A549 (cell line): Measurements from ENCODE around the gene AAR2. TPM values are rescaled to one million over a fixed set of nuclear protein-coding genes. Genes with fewer than 3 reads are reported as not detected.

Source experiments
- ATAC-seq, 2 experiments: fragments of 200-7000 bp in 1 of 2; fragments of >200 bp in 1 of 2; cut with Nextera tagmentation in 1 of 2; cut with Tn5 transposase in 1 of 2; 3 replicates each; pipeline versions ENCODE4 v1.8.0 to v1.9.1; 2018 to 2020; ENCODE audit warnings: mild to moderate bottlenecking in 1 of 2, moderate library complexity in 1 of 2
- CTCF ChIA-PET: fragments of 300-600 bp; sonication (Branson Sonifier 250); formaldehyde crosslinking; extraction: SDS; loops from one replicate; lab custom pipeline; 2021; ENCODE audit warnings: antibody characterized with exemption, inconsistent platforms; lab: Yijun Ruan, JAX
- POLR2A ChIA-PET: fragments of 350-600 bp; formaldehyde crosslinking; extraction: SDS; loops from one replicate; lab custom pipeline; 2021; ENCODE audit warnings: antibody characterized with exemption, inconsistent platforms; lab: Yijun Ruan, JAX
- DNase-seq, 2 experiments: peaks; one replicate each; pipeline versions ENCODE4 v3.0.0 to v3.0.0-alpha.2; 2011 to 2016; ENCODE audit warnings: low read depth in 1 of 2, low spot score in 1 of 2
- FAIRE-seq: peaks from 2 replicates; lab custom pipeline; 2011; peaks lifted over from hg19 to GRCh38; lab: Jason Lieb, UNC
- H3K27ac ChIP-seq, 2 experiments: fragments of >200 bp; sonication (Bioruptor Twin); formaldehyde crosslinking; 3 replicates each; pipeline ENCODE4 v1.5.1; 2016 to 2017
- H3K4me1 ChIP-seq: fragments of >200 bp; sonication (Bioruptor Twin); formaldehyde crosslinking; 3 replicates; pipeline ENCODE4 v1.6.1; 2016
- H3K4me2 ChIP-seq: fragments of >200 bp; sonication (Bioruptor Twin); formaldehyde crosslinking; 3 replicates; pipeline ENCODE4 v1.6.1; 2016
- H3K4me3 ChIP-seq: fragments of >200 bp; sonication (Bioruptor Twin); formaldehyde crosslinking; 3 replicates; pipeline ENCODE4 v1.5.1; 2016
- H3K9me3 ChIP-seq: fragments of >200 bp; sonication (Bioruptor Twin); formaldehyde crosslinking; 3 replicates; pipeline ENCODE4 v1.6.1; 2016
- ATOH8 ChIP-seq: fragments of 250-450 bp; sonication (Bioruptor Pico); IDR thresholded peaks from 2 replicates; pipeline ENCODE4 v1.5.0; 2020; ENCODE audit warnings: low read depth, mild to moderate bottlenecking, moderate library complexity
- BCL3 ChIP-seq: fragments of >200 bp; sonication (Bioruptor Twin); formaldehyde crosslinking; IDR thresholded peaks from 3 replicates; pipeline ENCODE4 v1.6.1; 2016
- CEBPB ChIP-seq, 2 experiments: fragments of >200 bp in 1 of 2; sonication (Bioruptor Twin) in 1 of 2; formaldehyde crosslinking in 1 of 2; IDR thresholded peaks; 2 replicates each; pipeline ENCODE4 v1.6.1; 2012 to 2016
- CHD2 ChIP-seq: fragments of 150-350 bp; IDR thresholded peaks from 2 replicates; pipeline ENCODE4 v1.6.1; 2014; ENCODE audit warnings: low read length; ENCODE audit not compliant: partially characterized antibody
- CTCF ChIP-seq: fragments of >200 bp; sonication (Bioruptor Twin); formaldehyde crosslinking; IDR thresholded peaks from 3 replicates; pipeline ENCODE4 v1.5.1; 2016
- EHMT2 ChIP-seq: fragments of 200-600 bp; sonication (generic); IDR thresholded peaks from 2 replicates; pipeline ENCODE4 v1.6.1; 2016; ENCODE audit warnings: antibody characterized with exemption, low read depth, mild to moderate bottlenecking, moderate library complexity
- ELK1 ChIP-seq: fragments of 150-350 bp; IDR thresholded peaks from 2 replicates; pipeline ENCODE4 v1.6.1; 2014; ENCODE audit warnings: low read depth, mild to moderate bottlenecking, low read length
- EP300 ChIP-seq, 2 experiments: fragments of >200 bp; sonication (Bioruptor Twin); formaldehyde crosslinking; IDR thresholded peaks; 2 replicates in 1 of 2; 3 replicates in 1 of 2; pipeline ENCODE4 v1.6.1; 2016 to 2017
- ESRRA ChIP-seq: fragments of 150-350 bp; IDR thresholded peaks from 2 replicates; pipeline ENCODE4 v1.6.1; 2014; ENCODE audit warnings: mild to moderate bottlenecking, low read length, borderline replicate concordance
- FOXS1 ChIP-seq: fragments of 250-450 bp; sonication (Bioruptor Pico); IDR thresholded peaks from 2 replicates; pipeline ENCODE4 v1.5.0; 2020; ENCODE audit warnings: mild to moderate bottlenecking, moderate library complexity
- HDAC2 ChIP-seq: fragments of 200-600 bp; sonication (generic); IDR thresholded peaks from 2 replicates; pipeline ENCODE4 v1.6.1; 2016
- HMGXB4 ChIP-seq: fragments of 250-450 bp; sonication (Bioruptor Pico); IDR thresholded peaks from 2 replicates; pipeline ENCODE4 v1.5.0; 2021; ENCODE audit warnings: mild to moderate bottlenecking, moderate library complexity, borderline replicate concordance
- HOXA7 ChIP-seq: fragments of 250-450 bp; sonication (Bioruptor Pico); IDR thresholded peaks from 2 replicates; pipeline ENCODE4 v1.5.0; 2020; ENCODE audit warnings: mild to moderate bottlenecking, moderate library complexity
- HOXB13 ChIP-seq: fragments of 250-450 bp; sonication (Bioruptor Pico); IDR thresholded peaks from 2 replicates; pipeline ENCODE4 v1.5.0; 2020; ENCODE audit warnings: low read depth, mild to moderate bottlenecking, moderate library complexity
- HOXB5 ChIP-seq: fragments of 250-450 bp; sonication (Bioruptor Pico); IDR thresholded peaks from 2 replicates; pipeline ENCODE4 v1.5.0; 2020; ENCODE audit warnings: mild to moderate bottlenecking, moderate library complexity
- MAZ ChIP-seq: fragments of 150-350 bp; IDR thresholded peaks from 2 replicates; pipeline ENCODE4 v1.6.1; 2014; ENCODE audit warnings: antibody characterized with exemption, low read depth, low read length, borderline replicate concordance
- MYC ChIP-seq: IDR thresholded peaks from 2 replicates; pipeline ENCODE4 v1.6.1; 2012; ENCODE audit warnings: mild to moderate bottlenecking, inconsistent platforms, low read length, improper control_type of control experiment, borderline replicate concordance
- RAD21 ChIP-seq, 2 experiments: fragments of >200 bp in 1 of 2; sonication (Bioruptor Twin) in 1 of 2; formaldehyde crosslinking in 1 of 2; IDR thresholded peaks in 1 of 2; conservative IDR thresholded peaks in 1 of 2; 2 replicates in 1 of 2; 3 replicates in 1 of 2; pipeline ENCODE4 v1.6.1; 2012 to 2018; ENCODE audit warnings: inconsistent platforms in 1 of 2
- RCOR1 ChIP-seq: fragments of 150-350 bp; IDR thresholded peaks from 2 replicates; pipeline ENCODE4 v1.6.1; 2014; ENCODE audit warnings: antibody characterized with exemption, low read length, low read depth
- SMC3 ChIP-seq: fragments of >200 bp; sonication (Bioruptor Twin); formaldehyde crosslinking; IDR thresholded peaks from 3 replicates; pipeline ENCODE4 v1.6.1; 2018; ENCODE audit warnings: inconsistent platforms
- SREBF2 ChIP-seq: fragments of 450-650 bp; IDR thresholded peaks from 2 replicates; pipeline ENCODE4 v1.6.1; 2014; ENCODE audit warnings: mild to moderate bottlenecking, moderate library complexity
- TP53 ChIP-seq: fragments of 250-450 bp; sonication (Bioruptor Pico); IDR thresholded peaks from 2 replicates; pipeline ENCODE4 v1.5.0; 2021; ENCODE audit warnings: mild to moderate bottlenecking, moderate library complexity
- ZC3H11A ChIP-seq: fragments of 450-650 bp; IDR thresholded peaks from 2 replicates; pipeline ENCODE4 v1.6.1; 2014; ENCODE audit warnings: antibody characterized with exemption, mild to moderate bottlenecking
- ZSCAN20 ChIP-seq: fragments of 250-450 bp; sonication (Bioruptor Pico); IDR thresholded peaks from 2 replicates; pipeline ENCODE4 v1.8.0; 2022; ENCODE audit warnings: mild to moderate bottlenecking, moderate library complexity
- WGBS: methylation state at CpG from one replicate; pipeline ENCODE4 v1.1.6; 2017; ENCODE audit errors: missing lambda C conversion rate; 5-methylcytosine and 5-hydroxymethylcytosine counted together
- polyA plus RNA-seq, 4 experiments: library from polyadenylated mRNA; depleted of rRNA in 3 of 4; stranded (reverse); fragments of >200 nt; fragmentation: RNase III in 1 of 4; extraction: RNeasy Plus Mini Kit Qiagen cat#74134 plus additional on column Dnase treatment in 1 of 4; gene quantifications; 2 replicates in 3 of 4; 3 replicates in 1 of 4; pipeline ENCODE4 v1.2.3, GENCODE V29; 2011 to 2017

The AAR2 gene
- polyA plus RNA-seq, 2 of the 4 experiments (the other 2 are of a cell fraction), result 26.8 to 29.2 TPM

- no peak for ATAC-seq
- 66% methylated on average over 2 of the region's 2 CpGs for WGBS
- H3K27ac ChIP-seq, result no peak overlapping the region
- no peaks in the 10 kb centered on the region for H3K9me3 ChIP-seq
- ChIA-PET POLR2A (interaction anchor here (0.6 kb wide), 1 partner anchor 262 kb away, joined by 4 read pairs; no protein-coding TSS in a partner anchor), CTCF (interaction anchor here (1.1 to 4.9 kb wide), 9 partner anchors 11 to 225 kb away, joined by 3 to 58 read pairs (median 7); no protein-coding TSS in a partner anchor)
- TF ChIP-seq ZSCAN20 (CRISPR knock-in tag) (no peak), ATOH8 (CRISPR knock-in tag) (no peak), ZC3H11A (no peak), CHD2 (no peak), HOXA7 (CRISPR knock-in tag) (no peak), TP53 (CRISPR knock-in tag) (no peak), RCOR1 (no peak), EHMT2 (no peak), CEBPB (IDR thresholded peaks at IDR 0.05) (no peak), ELK1 (no peak), FOXS1 (CRISPR knock-in tag) (no peak), HOXB5 (CRISPR knock-in tag) (no peak)
- H3K4me1 ChIP-seq, result no peaks in the 10 kb centered on the region
- no peak for FAIRE-seq
- no peak overlapping the region for H3K4me3 ChIP-seq
- DNase-seq, result no peak
- no peak overlapping the region for H3K4me2 ChIP-seq
Observed at GRCh38 chr20:36213362-36213761, 22.9 kb upstream of the AAR2 start.

- ATAC-seq (peak; percentile 48 to 74; a peak in 3 of 6 replicates), FAIRE-seq (no peak)
- WGBS, result 55% methylated on average over 5 of the region's 5 CpGs
Observed at GRCh38 chr20:36214684-36215256, 21.5 kb upstream of the AAR2 start.

GRCh38 chr20:36215778-36216177 lies 20.5 kb upstream of the AAR2 start:
- FAIRE-seq (no peak), DNase-seq (no peak), ATAC-seq (no peak)
- CTCF ChIA-PET, result interaction anchor here (0.7 to 3.9 kb wide), 10 partner anchors 12 to 239 kb away, joined by 3 to 25 read pairs (median 3); no protein-coding TSS in a partner anchor
- Histone ChIP-seq H3K4me3 (no peak overlapping the region), H3K4me1 (no peaks in the 10 kb centered on the region), H3K27ac (no peak overlapping the region), H3K9me3 (no peaks in the 10 kb centered on the region), H3K4me2 (no peak overlapping the region)
- POLR2A ChIA-PET, result no interaction called here
- WGBS, result 89% methylated on average over 4 of the region's 4 CpGs
- TF ChIP-seq HDAC2, result no peak
- TF ChIP-seq RAD21 (conservative IDR thresholded peaks at IDR 0.05 in 1 of 2, IDR thresholded peaks at IDR 0.05 in 1 of 2), result no peak
- TF ChIP-seq BCL3, result no peak
- TF ChIP-seq EP300 (IDR thresholded peaks at IDR 0.05), result no peak
- TF ChIP-seq SREBF2, result no peak
- TF ChIP-seq MAZ, result no peak
- TF ChIP-seq MYC, result no peak
- no peak for TF ChIP-seq HOXB13 (CRISPR knock-in tag)
- TF ChIP-seq ESRRA, result no peak
- TF ChIP-seq HMGXB4, result no peak

More at GRCh38 chr20:36214684-36215256, 21.5 kb upstream of the AAR2 start:
- no peaks in the 10 kb centered on the region for H3K4me1 ChIP-seq
- H3K9me3 ChIP-seq, result no peaks in the 10 kb centered on the region
- no peak overlapping the region for H3K4me3 ChIP-seq
- TF ChIP-seq CTCF, result peak; percentile 56
- no peak for TF ChIP-seq ESRRA
- TF ChIP-seq RAD21 (conservative IDR thresholded peaks at IDR 0.05 in 1 of 2, IDR thresholded peaks at IDR 0.05 in 1 of 2), result peak; percentile 55 to 67
- peak; percentile 45; the same call in 1 of the 3 replicates for TF ChIP-seq SMC3
- TF ChIP-seq, all 56 proteins: peak for 3
- ChIA-PET POLR2A (no interaction called here), CTCF (interaction anchor here (0.8 to 4.9 kb wide), 9 partner anchors 12 to 228 kb away, joined by 3 to 58 read pairs (median 5); no protein-coding TSS in a partner anchor)
- Histone ChIP-seq H3K27ac (no peak overlapping the region), H3K4me2 (no peak overlapping the region)
- peak; percentile 46 to 54 for DNase-seq
